GM12873 (cell line): ENCODE measurements around the gene AACS.

Source experiments
- CTCF ChIP-seq: IDR thresholded peaks from 2 replicates; pipeline ENCODE4 v1.5.1; 2012; ENCODE audit warnings: low read depth, mild to moderate bottlenecking, moderate library complexity, low read length, control low read depth; ENCODE audit not compliant: insufficient read depth; ENCODE audit errors: missing control alignments

The AACS gene

GRCh38 chr12:125049093-125049458, 16.2 kb upstream of the AACS start:
- TF ChIP-seq CTCF = no peak

GRCh38 chr12:125050446-125050845, 14.8 kb upstream of the AACS start:
- TF ChIP-seq CTCF = no peak

- no peak for TF ChIP-seq CTCF
These were observed 14.4 kb upstream of the AACS start for GRCh38 chr12:125050868-125051267.

- no peak for TF ChIP-seq CTCF
These were observed 11.4 kb upstream of the AACS start for GRCh38 chr12:125053821-125054220.

GRCh38 chr12:125055591-125055990, 9.6 kb upstream of the AACS start:
- TF ChIP-seq CTCF = no peak

- TF ChIP-seq CTCF = no peak
These were observed 8.9 kb upstream of the AACS start for GRCh38 chr12:125056306-125056705.

- TF ChIP-seq CTCF = no peak
These were observed 7.5 kb upstream of the AACS start for GRCh38 chr12:125057708-125058107.

GRCh38 chr12:125061229-125061628, 4.0 kb upstream of the AACS start:
- no peak for TF ChIP-seq CTCF
